CD14-positive monocyte (primary cell): Measurements from ENCODE around the gene CDC6. TPM values are rescaled to one million over a fixed set of nuclear protein-coding genes. Genes with fewer than 3 reads are reported as not detected.
A peak's percentile ranks its signal among the peaks of the same experiment; 100 is the strongest.

Experiments used
- DNase-seq, 3 donors: peaks; one replicate each; pipeline ENCODE4 v3.0.0-alpha.2; 2011 to 2022
- H2AFZ ChIP-seq: 2 replicates; pipeline ENCODE4 v1.6.0; 2012; ENCODE audit warnings: mild to moderate bottlenecking, low read depth, low read length, inconsistent platforms; ENCODE audit not compliant: insufficient read depth, poor library complexity, severe bottlenecking
- H3K27ac ChIP-seq, 2 donors: 1 replicate in 1 of 2; 2 replicates in 1 of 2; pipeline ENCODE4 v1.5.1; 2012 to 2013; ENCODE audit warnings: low read length in 2 of 2, control low read depth in 1 of 2, inconsistent platforms in 1 of 2, low read depth in 1 of 2, mild to moderate bottlenecking in 1 of 2
- H3K27me3 ChIP-seq, 2 donors: one replicate each; pipeline versions ENCODE4 v1.6.0 to v1.6.1; 2011 to 2013; ENCODE audit warnings: low read length in 2 of 2; ENCODE audit not compliant: control insufficient read depth in 2 of 2, insufficient read depth in 2 of 2
- H3K36me3 ChIP-seq, 2 donors: replicated peaks in 1 of 2; 1 replicate in 1 of 2; 2 replicates in 1 of 2; pipeline versions ENCODE4 v1.5.1 to v1.6.1; 2012 to 2013; ENCODE audit warnings: low read length in 2 of 2, control low read depth in 1 of 2, inconsistent platforms in 1 of 2, mild to moderate bottlenecking in 1 of 2; ENCODE audit not compliant: insufficient read depth in 2 of 2, control insufficient read depth in 1 of 2
- H3K4me1 ChIP-seq, 2 donors: 1 replicate in 1 of 2; 2 replicates in 1 of 2; pipeline versions ENCODE4 v1.5.1 to v1.6.1; 2012 to 2013; ENCODE audit warnings: low read length in 2 of 2, control low read depth in 1 of 2, inconsistent platforms in 1 of 2, mild to moderate bottlenecking in 1 of 2, moderate library complexity in 1 of 2; ENCODE audit not compliant: insufficient read depth in 2 of 2, control insufficient read depth in 1 of 2
- H3K4me2 ChIP-seq: replicated peaks from 2 replicates; pipeline ENCODE3; 2012; ENCODE audit warnings: low read length, moderate library complexity, mild to moderate bottlenecking; ENCODE audit not compliant: poor library complexity, severe bottlenecking; ENCODE audit errors: extremely low read depth
- H3K4me3 ChIP-seq, 3 experiments: fragments of 200-600 bp in 1 of 3; sonication (generic) in 1 of 3; replicated peaks in 1 of 3; 1 replicate in 2 of 3; 2 replicates in 1 of 3; pipeline ENCODE4 v1.5.1; 2011 to 2013; ENCODE audit warnings: low read length in 3 of 3, mild to moderate bottlenecking in 3 of 3, control low read depth in 2 of 3, low read depth in 2 of 3, inconsistent platforms in 1 of 3, moderate library complexity in 1 of 3
- H3K79me2 ChIP-seq: 2 replicates; pipeline ENCODE4 v1.6.0; 2012; ENCODE audit warnings: mild to moderate bottlenecking, control low read depth, inconsistent platforms, low read length, moderate library complexity; ENCODE audit not compliant: insufficient read depth
- H3K9ac ChIP-seq: 2 replicates; pipeline ENCODE4 v1.6.0; 2017; ENCODE audit warnings: low read length, mild to moderate bottlenecking; ENCODE audit not compliant: insufficient read depth, poor library complexity, severe bottlenecking
- H3K9me3 ChIP-seq, 2 donors: replicated peaks in 1 of 2; 1 replicate in 1 of 2; 2 replicates in 1 of 2; pipeline versions ENCODE4 v1.5.1 to v1.6.1; 2012 to 2013; ENCODE audit warnings: low read length in 2 of 2, control low read depth in 1 of 2; ENCODE audit not compliant: control insufficient read depth in 1 of 2, insufficient read depth in 1 of 2
- H4K20me1 ChIP-seq: 2 replicates; pipeline ENCODE4 v1.6.0; 2012; ENCODE audit warnings: mild to moderate bottlenecking, low read length, control low read depth, moderate library complexity; ENCODE audit not compliant: insufficient read depth
- H3K27ac Mint-ChIP-seq, 7 donors: one replicate each; pipeline ENCODE4 v1.8.0; 2020; ENCODE audit warnings: mild to moderate bottlenecking in 7 of 7, mixed read lengths in 7 of 7, moderate library complexity in 6 of 7, inconsistent platforms in 2 of 7
- H3K27me3 Mint-ChIP-seq, 3 donors: one replicate each; pipeline ENCODE4 v1.8.0; 2021 to 2022; ENCODE audit warnings: low read depth in 3 of 3, mild to moderate bottlenecking in 3 of 3, mixed read lengths in 3 of 3, moderate library complexity in 3 of 3, inconsistent platforms in 1 of 3
- H3K36me3 Mint-ChIP-seq, 2 donors: one replicate each; pipeline ENCODE4 v1.8.0; 2020; ENCODE audit warnings: mixed read lengths in 2 of 2, inconsistent platforms in 1 of 2, mild to moderate bottlenecking in 1 of 2
- H3K4me1 Mint-ChIP-seq: one replicate; pipeline ENCODE4 v1.8.0; 2020; ENCODE audit warnings: mild to moderate bottlenecking, mixed read lengths
- H3K4me3 Mint-ChIP-seq, 2 donors: one replicate each; pipeline ENCODE4 v1.8.0; 2020; ENCODE audit warnings: mild to moderate bottlenecking in 2 of 2, mixed read lengths in 2 of 2, moderate library complexity in 1 of 2
- H3K9me3 Mint-ChIP-seq, 7 donors: one replicate each; pipeline ENCODE4 v1.8.0; 2020 to 2022; ENCODE audit warnings: mixed read lengths in 7 of 7, mild to moderate bottlenecking in 6 of 7, moderate library complexity in 6 of 7, inconsistent platforms in 2 of 7
- WGBS: methylation state at CpG from one replicate; pipeline ENCODE4 v1.1.5; 2013; ENCODE audit warnings: missing lambda C conversion rate; ENCODE audit not compliant: insufficient coverage; 5-methylcytosine and 5-hydroxymethylcytosine counted together
- intact Hi-C, 2 donors: fragments of 100-400 bp; cut with micrococcal nuclease; formaldehyde crosslinking; loops; one replicate each; pipeline versions ENCODE4 v1.15.0 to v1.15.1; 2023
- polyA plus RNA-seq, 3 donors: library from polyadenylated mRNA; depleted of rRNA in 1 of 3; unstranded in 2 of 3; stranded (reverse) in 1 of 3; fragments of 300-500 nt in 2 of 3; fragments of >200 nt in 1 of 3; fragmentation: Illumina TruSeq in 2 of 3; gene quantifications; 1 replicate in 2 of 3; 2 replicates in 1 of 3; pipeline ENCODE4 v1.2.3, GENCODE V29; 2012 to 2021
- TF ChIP-seq, protein P1 (sequence below): fragments of 200-600 bp; IDR thresholded peaks from one replicate; pipeline ENCODE4 v1.8.0; 2022; ENCODE audit warnings: antibody characterized with exemption, mild to moderate bottlenecking

The CDC6 gene
- polyA plus RNA-seq, 3 donors = 0.11 to 0.21 TPM; not detected in 1

DNA sequence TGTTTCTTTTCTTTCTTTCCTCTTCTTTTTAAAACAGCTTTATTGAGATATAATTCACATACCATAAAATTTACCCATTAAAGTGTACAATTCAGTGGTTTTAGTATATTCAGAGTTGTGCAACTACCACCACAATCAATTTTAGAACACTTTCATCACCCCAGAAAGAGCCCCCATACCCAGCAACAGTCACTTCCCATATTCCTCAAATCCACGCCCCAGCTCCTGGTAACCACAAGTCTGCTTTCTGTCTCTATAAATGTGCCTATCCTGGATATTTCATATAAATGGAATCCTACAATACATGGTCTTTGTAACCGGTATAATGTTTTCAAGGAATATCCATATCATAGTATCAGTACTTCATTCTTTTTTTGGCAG lies 40.7 kb downstream of the CDC6 start:
- H3K9me3 Mint-ChIP-seq = no peaks in the 10 kb centered on the region
- H3K4me3 Mint-ChIP-seq = peak overlapping the region; percentile 38 to 81
- no peak overlapping the region for H2AFZ ChIP-seq
- H3K4me1 ChIP-seq = peaks cover 100% of the 10 kb centered on the region in 2 donors
- H3K27me3 ChIP-seq = no peaks in the 10 kb centered on the region
- H4K20me1 ChIP-seq = peaks cover 4% of the 10 kb centered on the region
- H3K79me2 ChIP-seq = peaks cover 100% of the 10 kb centered on the region
- peak overlapping the region; percentile 74 for H3K9ac ChIP-seq
- H3K4me2 ChIP-seq = peak overlapping the region; percentile 70
- peaks cover 41 to 58% of the 10 kb centered on the region in 2 donors for H3K36me3 Mint-ChIP-seq
- H3K27ac Mint-ChIP-seq = peak overlapping the region; percentile 96 to 100 (median 100)
- intact Hi-C loops = no loop called here
- peak in 2 of 3 donors; percentile 50 to 65 for DNase-seq
- no peaks in the 10 kb centered on the region for H3K9me3 ChIP-seq
- TF ChIP-seq, protein P1, sequence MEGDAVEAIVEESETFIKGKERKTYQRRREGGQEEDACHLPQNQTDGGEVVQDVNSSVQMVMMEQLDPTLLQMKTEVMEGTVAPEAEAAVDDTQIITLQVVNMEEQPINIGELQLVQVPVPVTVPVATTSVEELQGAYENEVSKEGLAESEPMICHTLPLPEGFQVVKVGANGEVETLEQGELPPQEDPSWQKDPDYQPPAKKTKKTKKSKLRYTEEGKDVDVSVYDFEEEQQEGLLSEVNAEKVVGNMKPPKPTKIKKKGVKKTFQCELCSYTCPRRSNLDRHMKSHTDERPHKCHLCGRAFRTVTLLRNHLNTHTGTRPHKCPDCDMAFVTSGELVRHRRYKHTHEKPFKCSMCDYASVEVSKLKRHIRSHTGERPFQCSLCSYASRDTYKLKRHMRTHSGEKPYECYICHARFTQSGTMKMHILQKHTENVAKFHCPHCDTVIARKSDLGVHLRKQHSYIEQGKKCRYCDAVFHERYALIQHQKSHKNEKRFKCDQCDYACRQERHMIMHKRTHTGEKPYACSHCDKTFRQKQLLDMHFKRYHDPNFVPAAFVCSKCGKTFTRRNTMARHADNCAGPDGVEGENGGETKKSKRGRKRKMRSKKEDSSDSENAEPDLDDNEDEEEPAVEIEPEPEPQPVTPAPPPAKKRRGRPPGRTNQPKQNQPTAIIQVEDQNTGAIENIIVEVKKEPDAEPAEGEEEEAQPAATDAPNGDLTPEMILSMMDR = no peak
- H3K27ac ChIP-seq = peak overlapping the region; percentile 99 to 100
- peaks cover 96% of the 10 kb centered on the region for H3K4me1 Mint-ChIP-seq
- H3K27me3 Mint-ChIP-seq = peaks cover 0 to 3% (median 1%) of the 10 kb centered on the region in 3 donors
- WGBS = no CpG with 5 or more reads among the region's 2 CpGs
- peaks cover 14 to 16% of the 10 kb centered on the region in 2 donors for H3K36me3 ChIP-seq
- peak overlapping the region in 1 of 3 experiments; percentile 69 for H3K4me3 ChIP-seq

- DNase-seq = peak; percentile 86 to 91 (median 88)
- Histone ChIP-seq H3K79me2 (peaks cover 100% of the 10 kb centered on the region), H3K4me1 (peaks cover 100% of the 10 kb centered on the region in 2 donors), H3K4me3 (peak overlapping the region; percentile 1 to 69 (median 24)), H3K27ac (peak overlapping the region; percentile 74 to 100), H3K9me3 (no peaks in the 10 kb centered on the region), H2AFZ (no peak overlapping the region), H4K20me1 (peaks cover 8% of the 10 kb centered on the region), H3K9ac (peak overlapping the region; percentile 58), H3K27me3 (no peaks in the 10 kb centered on the region), H3K36me3 (peaks cover 14 to 16% of the 10 kb centered on the region in 2 donors), H3K4me2 (peak overlapping the region; percentile 83)
- H3K36me3 Mint-ChIP-seq = peaks cover 46 to 60% of the 10 kb centered on the region in 2 donors
- H3K4me1 Mint-ChIP-seq = peaks cover 97% of the 10 kb centered on the region
- H3K4me3 Mint-ChIP-seq = peak overlapping the region; percentile 75 to 78
- TF ChIP-seq, protein P1 = no peak
- intact Hi-C loops = loop anchor here in 1 of 2 donors (1.0 kb wide), 1 partner anchor 8 kb away; no protein-coding TSS in a partner anchor
- peaks cover 0 to 3% (median 1%) of the 10 kb centered on the region in 3 donors for H3K27me3 Mint-ChIP-seq
- WGBS = 0% methylated on average over 4 of the region's 11 CpGs
- H3K9me3 Mint-ChIP-seq = no peaks in the 10 kb centered on the region
- H3K27ac Mint-ChIP-seq = peak overlapping the region; percentile 93 to 100 (median 99)
Measured at GRCh38 chr17:40329839-40330794, 42.4 kb downstream of the CDC6 start.
